GM21529 (cell line): ENCODE data around the gene PRIMPOL.
"Not testable (repeated sequence)": the region's sequence is repeated elsewhere in the genome, so short reads cannot be mapped to it uniquely, and the experiment has no call there.

Source experiments
- ATAC-seq: cut with Tn5 transposase; IDR thresholded peaks from one replicate; pipeline ENCODE4 v1.9.1; 2021; ENCODE audit not compliant: unreplicated experiment

PRIMPOL gene, protein sequence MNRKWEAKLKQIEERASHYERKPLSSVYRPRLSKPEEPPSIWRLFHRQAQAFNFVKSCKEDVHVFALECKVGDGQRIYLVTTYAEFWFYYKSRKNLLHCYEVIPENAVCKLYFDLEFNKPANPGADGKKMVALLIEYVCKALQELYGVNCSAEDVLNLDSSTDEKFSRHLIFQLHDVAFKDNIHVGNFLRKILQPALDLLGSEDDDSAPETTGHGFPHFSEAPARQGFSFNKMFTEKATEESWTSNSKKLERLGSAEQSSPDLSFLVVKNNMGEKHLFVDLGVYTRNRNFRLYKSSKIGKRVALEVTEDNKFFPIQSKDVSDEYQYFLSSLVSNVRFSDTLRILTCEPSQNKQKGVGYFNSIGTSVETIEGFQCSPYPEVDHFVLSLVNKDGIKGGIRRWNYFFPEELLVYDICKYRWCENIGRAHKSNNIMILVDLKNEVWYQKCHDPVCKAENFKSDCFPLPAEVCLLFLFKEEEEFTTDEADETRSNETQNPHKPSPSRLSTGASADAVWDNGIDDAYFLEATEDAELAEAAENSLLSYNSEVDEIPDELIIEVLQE

DNA sequence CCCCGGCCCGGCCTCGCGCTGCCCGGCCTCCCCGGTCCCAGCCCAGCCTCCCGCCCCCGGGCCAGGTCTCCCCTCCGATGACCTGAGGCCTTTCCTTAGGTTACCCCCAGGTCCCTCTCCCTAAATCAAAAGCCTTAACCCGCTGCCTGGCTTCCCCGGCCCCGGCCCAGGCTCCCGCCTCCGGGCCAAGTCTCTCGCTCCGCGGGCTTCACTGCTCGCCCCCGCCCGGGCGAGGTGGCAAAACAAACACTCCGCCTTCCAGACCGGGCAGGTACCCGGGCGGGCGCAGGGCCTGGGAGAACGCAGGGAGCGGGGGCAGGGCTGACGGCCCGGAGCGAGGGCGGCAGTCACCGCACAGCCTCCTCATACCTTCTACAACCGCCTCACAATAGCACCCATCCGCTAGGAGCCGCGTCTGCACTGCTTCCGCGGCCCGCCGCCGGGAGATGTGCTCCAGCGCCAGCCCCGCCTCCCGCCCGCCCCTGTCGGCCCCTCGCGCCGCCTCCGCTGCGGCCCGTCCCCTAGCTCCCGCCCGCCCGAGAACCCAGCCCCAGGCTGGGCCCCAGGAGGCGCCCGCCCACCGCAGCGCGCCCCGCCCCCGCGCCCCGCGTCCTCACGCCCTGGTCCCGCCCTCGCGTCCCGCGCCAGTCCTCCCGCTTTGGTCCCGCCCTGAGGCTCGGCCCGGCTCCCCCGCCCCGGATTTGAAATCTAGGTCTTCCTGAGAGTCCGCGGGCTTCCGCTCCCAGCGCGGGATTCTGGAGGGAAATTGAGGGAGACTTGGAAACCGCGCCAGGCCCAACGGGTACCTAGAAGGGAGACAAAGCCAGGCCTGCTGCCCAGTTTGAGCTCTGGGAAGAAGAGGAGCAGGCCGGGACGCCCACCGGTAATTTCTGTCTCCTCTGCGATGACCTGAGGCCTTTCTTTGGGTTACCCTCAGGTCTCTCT lies at the start of gene PRIMPOL, which contains the start of gene CASP3:
Gene PRIMPOL, plus strand, starts transcription at position 713 of the 945 bp plus-strand sequence. CDS start 7,403 bp downstream, outside the sequence.
Gene CASP3, minus strand, starts transcription at position 422 of the 945 bp plus-strand sequence. CDS start 10,994 bp downstream, outside the sequence.
- ATAC-seq: peak; percentile 81

GRCh38 chr4:184600982-184601381 lies 48.6 kb upstream of the PRIMPOL start:
- ATAC-seq: not testable (repeated sequence)

- not testable (repeated sequence) for ATAC-seq
Measured at GRCh38 chr4:184602857-184603256, 46.7 kb upstream of the PRIMPOL start.

GRCh38 chr4:184607429-184607828 lies 42.1 kb upstream of the PRIMPOL start:
- not testable (repeated sequence) for ATAC-seq

GRCh38 chr4:184612074-184612473 lies 37.5 kb upstream of the PRIMPOL start:
- no peak for ATAC-seq

DNA sequence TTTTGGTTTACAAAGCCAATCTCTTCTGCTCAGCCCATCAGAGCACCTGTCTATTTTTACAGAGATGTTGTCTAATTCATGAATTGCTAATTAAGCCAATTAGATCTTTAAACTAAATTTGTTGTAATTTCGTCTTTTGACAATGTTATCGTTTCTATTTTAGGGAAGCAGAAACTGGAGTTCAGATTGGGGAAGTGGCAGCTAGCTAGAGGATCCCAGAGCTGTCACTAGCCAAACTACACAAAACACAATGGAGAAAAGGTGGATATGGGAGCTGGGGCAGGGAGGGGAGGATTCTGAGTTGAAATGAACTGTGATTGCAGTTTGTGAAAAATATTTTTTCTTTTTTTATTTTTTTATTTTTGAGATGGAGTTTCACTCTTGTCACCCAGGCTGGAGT lies 36.1 kb upstream of the PRIMPOL start:
- no peak for ATAC-seq

GRCh38 chr4:184614509-184614908 lies 35.0 kb upstream of the PRIMPOL start:
- no peak for ATAC-seq

DNA sequence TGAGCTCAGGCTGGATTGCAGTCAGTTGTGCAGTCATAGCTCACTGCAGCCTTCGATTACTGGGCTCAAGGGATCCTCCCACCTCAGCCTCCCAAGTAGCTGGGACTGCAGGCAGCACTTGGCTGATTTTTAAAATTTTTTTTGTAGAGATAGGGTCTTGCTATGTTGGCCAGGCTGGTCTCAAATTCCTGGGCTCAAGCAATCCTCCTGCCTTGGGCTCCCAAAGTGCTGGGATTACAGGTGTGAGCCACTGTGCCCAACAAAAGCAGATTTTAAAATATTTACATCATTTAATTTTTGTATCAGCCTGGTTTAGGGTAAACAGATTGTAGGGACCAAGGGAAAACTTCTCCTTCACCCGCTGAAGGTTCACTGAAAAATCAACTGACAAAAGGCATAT lies 33.4 kb upstream of the PRIMPOL start:
- not testable (repeated sequence) for ATAC-seq

DNA sequence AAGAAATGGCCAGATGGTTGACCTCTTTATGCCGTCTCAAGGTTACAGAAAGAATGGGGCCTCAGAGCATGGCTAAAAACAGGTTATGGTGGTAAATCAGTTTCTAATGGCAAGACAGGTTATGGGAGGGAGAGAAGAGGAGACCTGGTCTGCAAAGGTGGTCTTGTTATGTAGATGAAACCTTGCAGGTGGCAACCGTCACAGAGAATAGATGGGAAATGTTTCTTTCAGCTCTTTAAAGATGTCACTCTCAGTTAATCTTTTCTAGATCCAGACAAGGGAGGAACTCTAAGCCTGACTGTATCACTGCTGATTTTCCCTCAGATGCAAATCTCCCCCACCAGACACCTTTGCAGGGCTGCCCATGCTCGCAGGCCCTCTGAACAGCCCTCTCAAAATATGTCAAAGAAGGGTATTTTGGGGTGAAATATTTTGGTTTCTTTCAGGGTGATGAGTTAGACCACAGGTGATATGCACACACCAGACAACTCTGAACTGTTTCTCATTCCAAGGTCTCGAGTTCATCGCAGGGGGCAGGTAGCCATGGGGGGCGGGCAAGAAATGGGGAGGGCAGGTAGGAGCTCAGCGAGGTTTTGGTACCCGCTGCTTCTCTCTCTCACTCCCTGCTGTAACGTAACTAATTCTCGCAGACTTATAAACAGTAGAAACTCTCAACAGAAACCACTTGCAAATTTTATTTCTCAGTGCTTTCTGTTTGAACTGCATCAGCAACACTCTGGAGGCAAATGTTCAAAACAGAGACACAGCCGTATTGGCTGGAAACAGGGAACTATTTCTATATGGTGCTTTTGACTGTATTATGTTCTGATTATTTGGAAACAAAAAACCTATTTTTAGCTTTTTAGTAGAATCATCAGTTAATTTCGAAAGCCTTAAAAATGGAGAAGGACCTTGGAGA lies 32.6 kb upstream of the PRIMPOL start:
- peak; percentile 88 for ATAC-seq

- no peak for ATAC-seq
Measured at GRCh38 chr4:184617600-184618196, 31.8 kb upstream of the PRIMPOL start.

DNA sequence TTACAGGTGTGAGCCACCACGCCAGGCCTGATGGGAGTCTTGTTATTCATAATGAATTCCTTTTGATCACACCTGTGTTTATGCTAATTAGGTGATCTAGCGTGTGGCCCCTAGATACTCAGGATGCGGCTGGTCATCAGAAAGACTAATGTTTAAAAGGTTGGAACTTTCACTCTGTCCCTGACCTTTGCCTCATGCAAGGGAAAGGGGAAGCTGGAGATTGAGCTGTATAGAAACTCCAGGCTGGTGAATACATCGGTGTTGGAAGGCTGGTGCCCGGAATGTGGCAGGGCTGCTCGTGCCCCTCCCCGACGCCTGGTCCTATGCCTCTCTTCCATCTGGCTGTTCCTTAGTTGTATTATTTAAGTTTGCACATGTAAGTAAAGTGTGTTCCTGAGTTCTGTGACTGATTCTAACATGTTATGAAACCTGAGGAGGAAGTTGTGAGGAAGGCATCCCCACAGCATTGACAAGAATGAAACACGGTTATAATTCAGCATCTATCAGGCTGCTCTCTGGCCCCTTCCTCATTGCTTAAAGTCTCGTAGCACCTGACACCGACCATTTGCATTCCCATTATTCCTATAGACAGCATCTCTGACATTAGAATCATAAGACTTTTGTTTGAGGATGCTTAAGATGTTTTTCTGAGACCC lies 29.2 kb upstream of the PRIMPOL start:
- ATAC-seq: no peak

DNA sequence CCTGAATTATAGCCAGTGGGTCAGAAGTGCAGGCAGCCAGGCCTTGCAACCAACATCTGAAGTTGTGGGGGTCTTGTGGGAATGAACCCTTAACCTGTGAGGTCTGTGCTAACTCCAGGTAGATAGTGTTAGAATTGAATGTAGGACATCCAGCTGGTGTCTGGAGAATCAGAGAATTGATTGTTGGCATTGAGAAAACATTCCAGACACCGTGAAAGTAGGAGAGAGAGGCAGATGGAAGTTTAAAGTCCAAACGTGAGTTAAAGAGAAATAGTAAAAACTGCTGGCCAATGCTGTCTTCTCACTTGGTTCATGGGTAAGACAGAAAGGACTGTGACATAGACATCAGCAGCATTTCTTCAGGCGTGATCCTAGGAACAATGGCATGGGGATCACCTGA lies 28.0 kb upstream of the PRIMPOL start:
- ATAC-seq: no peak

DNA sequence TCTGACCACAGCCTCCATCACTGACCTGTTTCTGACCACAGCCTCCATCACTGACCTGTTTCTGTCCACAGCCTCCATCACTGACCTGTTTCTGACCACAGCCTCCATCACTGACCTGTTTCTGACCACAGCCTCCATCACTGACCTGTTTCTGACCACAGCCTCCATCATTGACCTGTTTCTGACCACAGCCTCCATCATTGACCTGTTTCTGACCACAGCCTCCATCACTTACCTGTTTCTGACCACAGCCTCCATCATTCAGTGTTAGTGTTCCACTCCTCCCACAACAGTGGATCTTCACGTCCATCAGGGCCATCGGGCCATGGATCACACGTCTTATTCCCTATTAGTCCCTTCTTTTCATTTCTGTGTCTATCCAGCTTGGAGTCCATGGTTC lies 25.0 kb upstream of the PRIMPOL start:
- not testable (repeated sequence) for ATAC-seq

DNA sequence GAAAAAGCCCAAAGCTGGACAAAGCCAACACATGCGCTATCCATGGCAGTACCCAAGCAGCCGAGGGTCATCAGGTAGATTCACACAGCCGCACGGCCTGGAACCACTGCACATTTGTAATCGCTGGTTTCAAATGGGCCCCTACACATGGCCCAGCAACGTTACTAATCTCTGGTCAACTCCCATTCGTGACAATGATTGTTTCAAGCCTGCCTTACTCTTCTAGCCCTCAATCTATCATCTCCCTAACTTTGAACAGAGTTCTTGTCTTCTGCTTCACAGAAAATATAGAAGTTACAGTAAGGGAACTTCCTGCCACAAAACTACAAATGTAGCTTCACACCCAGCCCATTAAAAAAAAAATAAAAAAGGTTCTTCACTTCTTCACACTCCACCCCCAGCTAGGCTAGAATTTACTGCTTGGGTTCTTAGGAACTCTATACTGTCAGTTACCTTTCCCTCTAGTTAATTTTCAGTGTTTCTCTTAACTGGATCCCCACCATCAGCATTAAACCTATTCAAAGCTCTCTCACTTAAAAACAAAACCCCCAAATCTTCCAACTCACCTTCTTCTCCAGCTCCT lies 24.5 kb upstream of the PRIMPOL start:
- no peak for ATAC-seq

DNA sequence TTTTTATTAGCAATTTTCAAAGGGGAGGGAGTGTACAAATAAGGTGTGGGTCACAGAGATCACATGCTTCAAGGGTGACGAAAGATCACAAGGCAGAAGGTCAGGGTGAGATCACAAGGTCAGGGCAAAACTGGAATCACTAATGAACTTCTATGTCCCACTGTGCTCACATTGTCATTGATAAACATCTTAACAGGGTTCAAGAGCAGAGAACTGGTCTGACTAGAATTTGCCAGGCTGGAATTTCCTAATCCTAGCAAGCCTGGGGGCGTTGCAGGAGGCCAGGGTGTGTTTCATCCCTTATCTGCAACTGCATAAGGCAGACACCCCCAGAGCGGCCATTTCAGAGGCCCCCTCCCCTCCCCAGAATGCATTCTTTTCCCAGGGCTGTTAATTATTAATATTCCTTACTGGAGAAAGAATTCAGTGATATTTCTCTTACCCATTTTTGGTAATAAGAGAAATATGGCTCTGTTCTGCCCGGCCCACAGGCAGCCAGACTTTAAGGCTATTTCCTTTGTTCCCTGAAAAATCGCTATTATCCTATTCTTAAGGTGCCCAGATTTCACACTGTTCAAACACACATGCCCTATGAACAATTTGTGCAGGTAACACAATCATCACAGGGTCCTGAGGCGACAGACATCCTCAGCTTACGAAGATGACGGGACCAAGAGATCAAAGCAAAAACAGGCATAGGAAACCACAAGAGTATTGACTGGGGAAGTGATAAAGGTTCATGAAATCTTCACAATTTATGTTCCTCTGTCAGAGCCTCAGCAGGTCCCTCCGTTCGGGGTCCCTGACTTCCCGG lies 23.5 kb upstream of the PRIMPOL start:
- ATAC-seq: not testable (repeated sequence)

GRCh38 chr4:184628103-184628502 lies 21.4 kb upstream of the PRIMPOL start:
- ATAC-seq: no peak

DNA sequence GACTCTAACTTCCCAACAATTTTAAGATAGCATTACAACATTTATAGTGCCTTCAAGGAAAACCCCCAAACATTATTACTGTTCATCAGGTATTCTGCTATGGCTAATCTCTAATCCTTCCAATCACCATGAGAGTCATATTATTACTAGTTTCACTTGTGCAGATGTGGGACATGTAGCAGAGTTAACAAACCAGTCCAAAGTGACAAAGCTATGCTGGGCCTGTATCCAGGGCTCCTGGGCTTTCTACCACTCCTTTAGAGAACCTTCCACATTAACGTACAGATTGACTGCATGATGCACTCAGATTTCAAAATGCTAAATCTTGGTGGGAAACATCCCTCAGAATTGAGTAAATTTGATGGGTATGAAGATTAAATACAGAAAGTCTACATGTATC lies 16.7 kb upstream of the PRIMPOL start:
- no peak for ATAC-seq

- ATAC-seq: no peak
Measured at GRCh38 chr4:184635381-184635780, 14.2 kb upstream of the PRIMPOL start.
